Gastroesophageal sphincter (tissue), 4 donors: ENCODE measurements around the gene CCR4. TPM values are rescaled to one million over a fixed set of nuclear protein-coding genes. Genes with fewer than 3 reads are reported as not detected.

Source experiments
- ATAC-seq: fragments of 150-250 bp; one replicate; pipeline ENCODE4 v1.9.1; 2016; ENCODE audit warnings: mild to moderate bottlenecking, moderate library complexity
- H3K27ac ChIP-seq, 4 donors: fragments of 200-600 bp; sonication (generic) in 3 of 4; 1 replicate in 3 of 4; 2 replicates in 1 of 4; pipeline ENCODE4 v1.5.1; 2016 to 2019
- H3K27me3 ChIP-seq: fragments of 200-600 bp; sonication (generic); one replicate; pipeline ENCODE4 v1.5.1; 2019
- H3K36me3 ChIP-seq, 2 donors: fragments of 200-600 bp; sonication (generic); one replicate each; pipeline ENCODE4 v1.5.1; 2019; ENCODE audit warnings: control low read depth in 1 of 2
- H3K4me1 ChIP-seq, 3 donors: fragments of 200-600 bp; sonication (generic); 1 replicate in 2 of 3; 2 replicates in 1 of 3; pipeline ENCODE4 v1.5.1; 2016 to 2019; ENCODE audit warnings: control low read depth in 2 of 3
- H3K4me3 ChIP-seq, 2 donors: fragments of 200-600 bp; sonication (generic); one replicate each; pipeline ENCODE4 v1.5.1; 2019; ENCODE audit warnings: mild to moderate bottlenecking in 1 of 2, moderate library complexity in 1 of 2
- H3K9me3 ChIP-seq, 3 donors: fragments of 200-600 bp; sonication (generic); one replicate each; pipeline ENCODE4 v1.5.1; 2017 to 2019; ENCODE audit warnings: control low read depth in 2 of 3
- EP300 ChIP-seq: sonication (generic); formaldehyde crosslinking; IDR thresholded peaks from one replicate; pipeline ENCODE4 v1.6.1; 2017; ENCODE audit warnings: antibody characterized with exemption, mild to moderate bottlenecking
- POLR2A ChIP-seq, 2 donors: fragments of 450-650 bp; IDR thresholded peaks; one replicate each; pipeline ENCODE4 v1.6.1; 2017; ENCODE audit warnings: antibody characterized with exemption in 2 of 2, mild to moderate bottlenecking in 2 of 2, moderate library complexity in 1 of 2
- POLR2AphosphoS5 ChIP-seq: sonication (generic); formaldehyde crosslinking; IDR thresholded peaks from one replicate; pipeline ENCODE4 v1.6.1; 2017; ENCODE audit warnings: antibody characterized with exemption
- WGBS, 2 donors: methylation state at CpG; one replicate each; pipeline ENCODE4 v1.1.5; 2018; ENCODE audit warnings: low coverage in 1 of 2; 5-methylcytosine and 5-hydroxymethylcytosine counted together
- total RNA-seq, 4 donors: library from RNA; depleted of rRNA; stranded (reverse); fragments of >200 nt; gene quantifications; one replicate each; pipeline ENCODE4 v1.1.0, GENCODE V29; 2016
- TF ChIP-seq, protein P1 (sequence below), 4 experiments: fragments of 200-600 bp in 2 of 4; fragments of 450-650 bp in 2 of 4; sonication (generic) in 1 of 4; IDR thresholded peaks; one replicate each; pipeline ENCODE4 v1.5.1; 2017 to 2019; ENCODE audit warnings: antibody characterized with exemption in 4 of 4, mild to moderate bottlenecking in 2 of 4, moderate library complexity in 2 of 4

CCR4 gene
- total RNA-seq, 4 donors from 2014 or later, result not detected

DNA sequence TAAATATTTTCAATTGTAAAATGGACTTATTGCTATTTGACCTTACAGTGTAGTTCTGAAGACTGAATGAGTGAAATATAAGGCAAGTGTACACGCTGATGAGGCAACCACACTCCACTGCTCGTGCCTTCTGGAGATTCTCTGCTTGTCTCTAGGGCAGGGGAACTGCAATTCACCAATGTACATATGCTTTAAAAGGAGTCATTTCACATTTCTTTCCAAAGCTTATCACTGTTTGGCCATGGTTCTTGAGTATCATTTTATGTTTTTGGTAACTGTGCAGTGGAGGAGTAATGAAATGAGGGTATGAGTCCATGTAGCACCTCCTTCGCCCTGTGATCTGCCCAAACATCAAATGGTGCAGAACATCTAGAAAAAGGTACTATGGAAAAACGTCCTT lies 43.7 kb downstream of the CCR4 start:
- Histone ChIP-seq H3K27ac (no peak overlapping the region), H3K9me3 (no peaks in the 10 kb centered on the region), H3K4me3 (no peak overlapping the region), H3K27me3 (no peaks in the 10 kb centered on the region), H3K4me1 (no peaks in the 10 kb centered on the region), H3K36me3 (peaks cover 0 to 45% of the 10 kb centered on the region in 2 donors)
- no peak for ATAC-seq
- WGBS, 2 donors, result 89 to 90% methylated on average over 4 of the region's 4 CpGs
- TF ChIP-seq POLR2A (IDR thresholded peaks at IDR 0.05) (no peak), EP300 (no peak), POLR2AphosphoS5 (no peak)
- TF ChIP-seq, protein P1, sequence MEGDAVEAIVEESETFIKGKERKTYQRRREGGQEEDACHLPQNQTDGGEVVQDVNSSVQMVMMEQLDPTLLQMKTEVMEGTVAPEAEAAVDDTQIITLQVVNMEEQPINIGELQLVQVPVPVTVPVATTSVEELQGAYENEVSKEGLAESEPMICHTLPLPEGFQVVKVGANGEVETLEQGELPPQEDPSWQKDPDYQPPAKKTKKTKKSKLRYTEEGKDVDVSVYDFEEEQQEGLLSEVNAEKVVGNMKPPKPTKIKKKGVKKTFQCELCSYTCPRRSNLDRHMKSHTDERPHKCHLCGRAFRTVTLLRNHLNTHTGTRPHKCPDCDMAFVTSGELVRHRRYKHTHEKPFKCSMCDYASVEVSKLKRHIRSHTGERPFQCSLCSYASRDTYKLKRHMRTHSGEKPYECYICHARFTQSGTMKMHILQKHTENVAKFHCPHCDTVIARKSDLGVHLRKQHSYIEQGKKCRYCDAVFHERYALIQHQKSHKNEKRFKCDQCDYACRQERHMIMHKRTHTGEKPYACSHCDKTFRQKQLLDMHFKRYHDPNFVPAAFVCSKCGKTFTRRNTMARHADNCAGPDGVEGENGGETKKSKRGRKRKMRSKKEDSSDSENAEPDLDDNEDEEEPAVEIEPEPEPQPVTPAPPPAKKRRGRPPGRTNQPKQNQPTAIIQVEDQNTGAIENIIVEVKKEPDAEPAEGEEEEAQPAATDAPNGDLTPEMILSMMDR (IDR thresholded peaks at IDR 0.05), result no peak

DNA sequence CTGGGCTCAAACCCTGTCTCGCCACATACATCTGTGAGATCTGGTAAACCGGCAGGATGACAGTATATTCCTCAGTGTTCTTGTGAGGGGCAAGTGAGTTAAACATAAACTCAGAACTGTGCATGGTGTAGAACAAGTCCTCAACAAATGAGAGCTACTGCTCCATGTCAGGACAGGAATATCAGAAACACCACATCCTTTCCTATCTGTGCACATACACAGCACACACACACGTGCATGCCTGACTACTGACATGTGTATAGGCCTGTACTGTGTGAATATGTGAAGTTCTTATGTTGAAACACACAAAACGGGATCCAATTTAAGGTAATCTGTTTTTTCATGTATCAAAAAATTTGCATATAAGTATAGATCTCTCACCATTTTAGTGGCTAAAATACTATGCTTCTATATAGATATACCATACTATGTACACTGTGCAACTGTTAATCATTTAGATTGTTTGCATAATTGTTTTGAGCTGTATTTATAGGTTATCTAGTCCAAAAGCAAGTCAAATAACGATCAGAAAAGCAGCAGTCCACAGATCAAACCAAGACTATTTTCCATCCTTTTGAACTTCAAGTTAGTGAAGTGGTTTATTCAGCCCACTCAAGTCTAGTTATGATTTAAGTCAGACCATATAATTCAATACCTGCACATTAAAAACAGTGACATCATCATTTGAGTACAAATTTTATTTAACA lies 44.8 kb downstream of the CCR4 start:
- no peak for ATAC-seq
- 83 to 84% methylated on average over 4 to 5 of the region's 5 CpGs for WGBS, 2 donors

DNA sequence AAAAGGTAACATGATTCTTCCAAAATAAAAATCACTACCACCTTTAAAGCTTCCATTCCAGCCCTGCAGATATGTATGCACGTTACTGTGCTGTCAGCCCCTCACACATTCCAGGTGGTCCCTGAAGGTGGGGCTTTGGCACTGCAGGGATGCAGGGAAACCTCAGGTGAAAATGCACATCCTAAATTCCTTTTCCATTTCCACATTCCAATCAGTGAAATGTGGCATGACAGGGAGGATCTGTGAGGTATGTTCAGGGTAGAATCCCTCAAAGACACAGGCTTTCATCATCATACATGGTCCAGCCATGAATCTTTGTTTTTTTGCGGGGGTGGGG lies 45.3 kb downstream of the CCR4 start:
- Histone ChIP-seq H3K4me1 (peaks cover 0 to 3% (median 0%) of the 10 kb centered on the region in 3 donors), H3K27me3 (no peaks in the 10 kb centered on the region), H3K4me3 (no peak overlapping the region), H3K9me3 (no peaks in the 10 kb centered on the region), H3K27ac (no peak overlapping the region), H3K36me3 (peaks cover 0 to 49% of the 10 kb centered on the region in 2 donors)
- ATAC-seq, result no peak
- WGBS, 2 donors, result 64% methylated on average over 1 of the region's 2 CpGs; no CpG with 5 or more reads in 1 of the 2 donors
- TF ChIP-seq EP300 (no peak), POLR2A (IDR thresholded peaks at IDR 0.05) (no peak), POLR2AphosphoS5 (no peak)
- TF ChIP-seq, protein P1 (IDR thresholded peaks at IDR 0.05), result no peak

More for the DNA sequence above, 44.8 kb downstream of the CCR4 start:
- Histone ChIP-seq H3K27ac (no peak overlapping the region), H3K4me1 (no peaks in the 10 kb centered on the region), H3K4me3 (no peak overlapping the region), H3K9me3 (no peaks in the 10 kb centered on the region), H3K36me3 (peaks cover 0 to 49% of the 10 kb centered on the region in 2 donors), H3K27me3 (no peaks in the 10 kb centered on the region)
- TF ChIP-seq POLR2A (IDR thresholded peaks at IDR 0.05) (no peak), POLR2AphosphoS5 (no peak), EP300 (no peak)
- TF ChIP-seq, protein P1 (IDR thresholded peaks at IDR 0.05), result no peak

DNA sequence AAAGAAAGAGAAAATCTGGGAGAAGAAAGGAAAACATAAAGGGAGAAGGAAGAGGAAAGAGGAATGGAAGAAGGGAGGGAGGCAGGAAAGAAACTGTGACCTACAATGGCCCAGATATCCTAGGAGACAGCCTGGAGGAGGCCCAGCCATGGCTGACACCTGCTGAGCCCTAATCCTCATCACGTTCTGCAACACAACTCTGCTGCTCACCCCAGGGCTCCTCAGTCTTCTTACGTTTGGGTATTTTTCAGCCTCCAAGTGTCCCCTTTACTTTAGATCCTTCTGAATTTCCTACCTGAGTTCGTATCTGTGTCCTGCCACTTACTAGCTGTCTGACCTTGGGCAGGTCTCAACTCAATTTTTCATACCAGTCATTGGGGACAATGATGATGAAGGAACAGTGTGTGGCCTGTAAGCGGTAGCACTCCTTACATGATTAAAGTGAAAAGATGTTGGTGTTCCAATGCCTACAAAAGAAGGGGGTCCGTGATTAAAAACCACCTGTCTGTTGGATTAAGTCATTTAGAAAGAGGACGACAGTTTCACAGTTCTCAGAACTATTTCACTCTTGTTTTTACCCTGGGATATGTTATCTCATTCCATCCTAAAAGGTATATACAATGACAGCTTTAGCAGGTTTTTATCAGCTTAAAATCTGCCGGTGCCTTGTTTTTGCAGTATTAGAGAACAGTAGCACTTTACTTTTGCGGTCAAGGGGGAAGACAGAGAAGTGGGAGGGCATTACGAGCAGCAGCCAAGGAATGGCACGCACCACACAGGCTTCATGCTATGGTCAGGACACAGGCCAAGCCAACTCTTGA lies 47.4 kb downstream of the CCR4 start:
- H3K36me3 ChIP-seq, result peaks cover 0 to 50% of the 10 kb centered on the region in 2 donors
- H3K9me3 ChIP-seq, result no peaks in the 10 kb centered on the region
- peaks cover 0 to 13% (median 0%) of the 10 kb centered on the region in 3 donors for H3K4me1 ChIP-seq
- no peak overlapping the region for H3K27ac ChIP-seq
- no peak for ATAC-seq
- H3K27me3 ChIP-seq, result no peaks in the 10 kb centered on the region
- TF ChIP-seq EP300, result no peak
- TF ChIP-seq POLR2A (IDR thresholded peaks at IDR 0.05), result no peak
- TF ChIP-seq POLR2AphosphoS5, result no peak
- TF ChIP-seq, protein P1 (IDR thresholded peaks at IDR 0.05), result no peak
- H3K4me3 ChIP-seq, result no peak overlapping the region
- WGBS, 2 donors, result 86 to 92% methylated on average over 10 of the region's 10 CpGs
